ENCODE data around the gene MOB2. TPM values are rescaled to one million over a fixed set of nuclear protein-coding genes. Genes with fewer than 3 reads are reported as not detected.

MOB2 gene
- total RNA-seq, 1 donor from 2014 or later = 29.0 TPM

GRCh38 chr11:1532606-1533341 is 46.2 kb upstream of the MOB2 start:
- H3K4me3 Mint-ChIP-seq (ENCODE audit: unreplicated experiment) = no peak overlapping the region
- H3K9me3 Mint-ChIP-seq (ENCODE audit: unreplicated experiment) = peaks cover 3% of the 10 kb centered on the region
- TF ChIP-seq CTCF (IDR thresholded peaks at IDR 0.05; ENCODE audit: partially characterized antibody, unreplicated experiment) = no peak
- peaks cover 4% of the 10 kb centered on the region for H3K27me3 Mint-ChIP-seq (ENCODE audit: unreplicated experiment)
- H3K36me3 Mint-ChIP-seq (ENCODE audit: unreplicated experiment) = no peaks in the 10 kb centered on the region
- H3K4me1 Mint-ChIP-seq (ENCODE audit: low read depth, unreplicated experiment) = peaks cover 40% of the 10 kb centered on the region
- peak overlapping the region; percentile 98 for H3K27ac Mint-ChIP-seq (ENCODE audit: unreplicated experiment)
- DNase-seq = peak; percentile 23

DNA sequence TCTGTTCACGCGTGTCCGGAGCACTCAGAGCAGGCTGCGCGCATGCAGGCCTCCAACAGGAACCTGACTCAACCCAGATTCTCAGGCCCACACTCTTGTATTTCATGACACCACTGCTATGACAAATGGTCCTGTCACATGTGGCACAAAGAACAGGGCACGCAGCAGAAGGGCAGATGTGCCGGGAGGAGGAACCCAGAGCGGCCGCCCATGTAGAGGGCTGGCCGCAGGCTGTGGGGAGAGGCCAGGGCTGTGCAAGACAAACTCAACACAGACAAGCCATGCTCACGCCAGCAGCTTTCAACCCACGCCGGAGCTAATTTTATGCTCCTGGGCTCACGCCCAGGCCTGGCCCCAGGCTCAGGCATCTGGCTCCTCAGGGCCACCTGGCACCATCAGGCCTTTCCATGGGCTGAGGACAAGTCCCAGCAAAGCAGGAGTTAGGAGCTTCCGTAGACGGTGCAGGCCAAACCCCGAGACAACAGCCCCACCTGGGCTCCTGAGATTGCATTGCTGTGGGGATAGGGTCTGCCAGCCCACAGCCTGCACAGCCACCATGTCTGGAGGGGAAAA is 45.5 kb upstream of the MOB2 start:
- Mint-ChIP-seq H3K4me1 (ENCODE audit: low read depth, unreplicated experiment) (peaks cover 40% of the 10 kb centered on the region), H3K27me3 (ENCODE audit: unreplicated experiment) (peaks cover 4% of the 10 kb centered on the region), H3K9me3 (ENCODE audit: unreplicated experiment) (peaks cover 3% of the 10 kb centered on the region), H3K27ac (ENCODE audit: unreplicated experiment) (peak overlapping the region; percentile 98), H3K4me3 (ENCODE audit: unreplicated experiment) (peak overlapping the region; percentile 55), H3K36me3 (ENCODE audit: unreplicated experiment) (no peaks in the 10 kb centered on the region)
- TF ChIP-seq CTCF (IDR thresholded peaks at IDR 0.05; ENCODE audit: partially characterized antibody, unreplicated experiment) = no peak
- DNase-seq = peak; percentile 68

DNA sequence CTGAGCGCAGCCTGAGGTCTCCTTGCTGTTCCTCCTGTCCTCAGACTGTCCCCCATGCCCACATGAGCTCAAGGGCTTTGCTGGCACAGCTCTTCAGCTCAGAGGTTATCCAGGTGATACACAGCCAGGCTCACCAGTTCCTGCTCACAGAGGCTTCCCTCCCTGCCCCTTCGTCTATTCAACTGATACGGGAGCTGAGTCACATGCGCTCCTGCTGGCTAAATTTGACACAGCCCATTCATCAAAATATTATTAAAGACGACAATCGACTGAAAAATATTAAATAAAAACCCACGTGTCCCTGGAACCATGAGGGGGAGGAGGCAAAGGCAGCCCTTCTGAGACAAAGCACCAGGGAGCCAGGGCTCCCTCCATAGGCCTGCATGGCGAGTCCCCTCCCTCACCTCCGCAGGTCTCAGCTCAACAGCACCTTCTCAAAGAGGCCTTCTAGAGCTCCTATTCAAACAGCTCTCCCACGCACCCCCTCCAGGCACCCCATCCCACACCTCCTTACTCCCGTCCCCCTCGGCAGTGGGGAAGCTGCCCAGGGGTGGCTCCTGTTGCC is 45.0 kb upstream of the MOB2 start:
- Mint-ChIP-seq H3K4me3 (ENCODE audit: unreplicated experiment) (peak overlapping the region; percentile 55), H3K9me3 (ENCODE audit: unreplicated experiment) (peaks cover 3% of the 10 kb centered on the region), H3K27ac (ENCODE audit: unreplicated experiment) (peak overlapping the region; percentile 98), H3K4me1 (ENCODE audit: low read depth, unreplicated experiment) (peaks cover 40% of the 10 kb centered on the region), H3K36me3 (ENCODE audit: unreplicated experiment) (no peaks in the 10 kb centered on the region), H3K27me3 (ENCODE audit: unreplicated experiment) (peaks cover 4% of the 10 kb centered on the region)
- DNase-seq = no peak
- peak; percentile 13 for TF ChIP-seq CTCF (IDR thresholded peaks at IDR 0.05; ENCODE audit: partially characterized antibody, unreplicated experiment)

DNA sequence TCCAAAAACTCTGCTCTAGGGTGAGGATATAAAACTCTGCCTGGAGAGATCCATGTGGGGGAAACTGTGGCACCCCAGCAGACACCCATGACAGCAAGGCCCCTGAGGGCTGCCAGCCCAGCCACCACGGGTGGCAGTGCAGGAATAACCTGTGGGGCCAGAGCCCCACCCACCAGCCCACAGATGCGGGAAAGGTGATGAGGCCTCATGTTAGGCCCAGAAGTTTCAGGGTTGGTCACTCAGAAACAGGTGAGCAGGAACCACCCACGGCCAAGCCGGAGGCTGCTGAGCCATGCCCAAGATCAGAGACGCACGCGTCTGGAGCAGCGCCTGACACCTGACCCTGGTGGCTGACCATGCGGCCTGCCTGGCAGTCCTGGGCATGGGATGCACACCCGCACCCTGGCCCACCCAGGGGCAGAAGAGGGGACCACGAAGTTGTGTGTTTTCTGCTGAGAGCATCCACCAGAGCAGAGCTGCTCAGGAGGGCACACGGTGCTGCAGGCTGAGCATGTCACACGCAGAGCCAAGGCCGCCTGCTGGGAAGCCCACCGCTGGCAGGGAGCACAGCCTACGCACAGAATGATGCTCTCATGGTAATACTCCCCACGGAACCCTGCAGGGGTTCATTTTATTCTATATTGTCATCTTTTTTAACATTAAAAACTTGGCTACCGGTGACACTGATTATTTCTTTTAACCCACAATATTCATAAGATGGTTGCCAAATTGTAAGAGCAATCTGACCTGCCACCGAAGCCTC is 44.3 kb upstream of the MOB2 start:
- H3K36me3 Mint-ChIP-seq (ENCODE audit: unreplicated experiment) = no peaks in the 10 kb centered on the region
- peaks cover 4% of the 10 kb centered on the region for H3K27me3 Mint-ChIP-seq (ENCODE audit: unreplicated experiment)
- H3K9me3 Mint-ChIP-seq (ENCODE audit: unreplicated experiment) = peaks cover 3% of the 10 kb centered on the region
- no peak overlapping the region for H3K4me3 Mint-ChIP-seq (ENCODE audit: unreplicated experiment)
- peak; percentile 13 for DNase-seq
- H3K27ac Mint-ChIP-seq (ENCODE audit: unreplicated experiment) = no peak overlapping the region
- H3K4me1 Mint-ChIP-seq (ENCODE audit: low read depth, unreplicated experiment) = peaks cover 46% of the 10 kb centered on the region
- no peak for TF ChIP-seq CTCF (IDR thresholded peaks at IDR 0.05; ENCODE audit: partially characterized antibody, unreplicated experiment)

All from glutamatergic neuron (in vitro differentiated cells).